ENCODE results near the gene TWSG1. TPM values are rescaled to one million over a fixed set of nuclear protein-coding genes. Genes with fewer than 3 reads are reported as not detected.

Gene TWSG1
- total and polyA plus RNA-seq, 2 of the 13 experiments (the other 11 are each of a cell fraction or from before 2014, with no cell fraction given), result 6.6 to 9.4 TPM

DNA sequence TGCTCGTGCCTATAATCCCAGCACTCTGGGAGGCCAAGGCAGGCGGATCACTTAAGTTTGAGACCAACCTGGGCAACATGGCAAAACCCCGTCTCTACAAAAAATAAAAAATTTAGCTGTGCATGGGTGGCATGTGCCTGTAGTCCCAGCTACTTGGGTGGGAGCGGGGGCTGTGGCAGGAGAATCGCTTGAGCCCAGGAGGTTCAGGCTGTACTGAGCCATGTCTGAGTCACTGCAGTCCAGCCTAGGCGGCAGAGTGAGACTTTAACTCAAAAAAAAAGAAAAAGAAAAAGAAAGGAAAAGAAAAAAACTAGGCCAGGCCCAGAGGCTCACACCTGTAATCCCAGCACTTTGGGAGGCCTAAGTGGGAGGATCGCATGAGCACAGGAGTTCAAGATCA is 30.8 kb downstream of the TWSG1 start:
- no peak for FAIRE-seq
- BruUV-seq (replicated peaks), result no TSS peak
- H3K9ac ChIP-seq (ENCODE audit: insufficient read depth, low read depth, low read length), result no peak overlapping the region
- H3K4me2 ChIP-seq (ENCODE audit: low read depth, low read length), result no peak overlapping the region
- H3K4me1 ChIP-seq (ENCODE audit: insufficient read depth, low read length), result no peaks in the 10 kb centered on the region
- no peak for DNase-seq (ENCODE audit: low spot score)
- TF ChIP-seq BORCS8-MEF2B (CRISPR knock-in tag; IDR thresholded peaks at IDR 0.05) (no peak), NR2F6 (IDR thresholded peaks at IDR 0.05) (no peak), NR2F6 (CRISPR knock-in tag; IDR thresholded peaks at IDR 0.05) (no peak), ZNF446 (CRISPR knock-in tag; IDR thresholded peaks at IDR 0.05) (no peak), ONECUT2 (CRISPR knock-in tag; IDR thresholded peaks at IDR 0.05) (no peak), SMARCE1 (IDR thresholded peaks at IDR 0.05; ENCODE audit: borderline replicate concordance) (no peak), ZNF124 (CRISPR knock-in tag; IDR thresholded peaks at IDR 0.05) (no peak), ZNF644 (CRISPR knock-in tag; IDR thresholded peaks at IDR 0.05; ENCODE audit: low read depth) (no peak), ZC3H13 (CRISPR knock-in tag; IDR thresholded peaks at IDR 0.05) (no peak), ATF1 (CRISPR knock-in tag; IDR thresholded peaks at IDR 0.05) (no peak), RBM39 (IDR thresholded peaks at IDR 0.05; ENCODE audit: low read depth, low read length, poor library complexity, severe bottlenecking) (no peak), HOXA5 (CRISPR knock-in tag; IDR thresholded peaks at IDR 0.05) (no peak), DPF2 (CRISPR knock-in tag; IDR thresholded peaks at IDR 0.05; ENCODE audit: borderline replicate concordance, low read depth) (no peak), ZSCAN9 (CRISPR knock-in tag; IDR thresholded peaks at IDR 0.05; ENCODE audit: borderline replicate concordance) (no peak), ZNF567 (CRISPR knock-in tag; IDR thresholded peaks at IDR 0.05; ENCODE audit: borderline replicate concordance) (no peak), RARG (CRISPR knock-in tag; IDR thresholded peaks at IDR 0.05; ENCODE audit: low read depth) (no peak)
- TF ChIP-seq, protein P1, sequence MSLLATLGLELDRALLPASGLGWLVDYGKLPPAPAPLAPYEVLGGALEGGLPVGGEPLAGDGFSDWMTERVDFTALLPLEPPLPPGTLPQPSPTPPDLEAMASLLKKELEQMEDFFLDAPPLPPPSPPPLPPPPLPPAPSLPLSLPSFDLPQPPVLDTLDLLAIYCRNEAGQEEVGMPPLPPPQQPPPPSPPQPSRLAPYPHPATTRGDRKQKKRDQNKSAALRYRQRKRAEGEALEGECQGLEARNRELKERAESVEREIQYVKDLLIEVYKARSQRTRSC (CRISPR knock-in tag; IDR thresholded peaks at IDR 0.05; ENCODE audit: low read depth), result no peak
- no peak overlapping the region for H3K27ac ChIP-seq (ENCODE audit: extremely low read length, insufficient read depth, low read length)
- WGBS (ENCODE audit: low lambda C conversion rate), result 86% methylated on average over 7 of the region's 7 CpGs
- ChIA-PET POLR2A (no interaction called here), CTCF (ENCODE audit: low intra/inter-chr PET ratio, low total read pairs) (no interaction called here)
- no peak overlapping the region for H2AFZ ChIP-seq (ENCODE audit: low read length)
- ATAC-seq, result no peak
- H3K36me3 ChIP-seq (replicated peaks in 1 of 2; ENCODE audit: control insufficient read depth in 1 of 2, insufficient read depth in 2 of 2, low read length in 2 of 2), result no peaks in the 10 kb centered on the region
- no peaks in the 10 kb centered on the region for H4K20me1 ChIP-seq (ENCODE audit: insufficient read depth, low read length)
- in situ Hi-C loops (cut with HindIII; ENCODE audit: extremely low pct_ligation_motif_present, low pct_unique_long_range_greater_than_20kb), result no loop called here
- H3K4me3 ChIP-seq (replicated peaks in 1 of 3; ENCODE audit: insufficient read depth in 1 of 3, low read depth in 2 of 3, low read length in 3 of 3), result no peak overlapping the region
- no peaks in the 10 kb centered on the region for H3K79me2 ChIP-seq (ENCODE audit: insufficient read depth, low read length)
- intact Hi-C loops (cut with micrococcal nuclease; ENCODE audit: unreplicated experiment), result no loop called here
- H3K27me3 ChIP-seq (ENCODE audit: control insufficient read depth in 1 of 2, insufficient read depth in 2 of 2, low read length in 2 of 2), result no peaks in the 10 kb centered on the region
- no peaks in the 10 kb centered on the region for H3K9me3 ChIP-seq (ENCODE audit: low read length)

All from HepG2 (cell line).